Activated T-helper 17 cell treated with anti-CD3 and anti-CD28 coated beads, Interleukin-2, amount 50 U/mL, for 72 hours (primary cell): ENCODE measurements around the gene SEMG1. TPM values are rescaled to one million over a fixed set of nuclear protein-coding genes. Genes with fewer than 3 reads are reported as not detected.

Experiments used
- ATAC-seq: fragments of 150-1000 bp; cut with Tn5 transposase; replicated peaks from 2 replicates; pipeline ENCODE4 v1.10.0; 2021; ENCODE audit warnings: mild to moderate bottlenecking, moderate library complexity
- H3K27ac Mint-ChIP-seq: one replicate; pipeline ENCODE4 v1.8.0; 2022; ENCODE audit warnings: mixed read lengths
- H3K27me3 Mint-ChIP-seq: one replicate; pipeline ENCODE4 v1.8.0; 2022; ENCODE audit warnings: mixed read lengths
- H3K36me3 Mint-ChIP-seq: one replicate; pipeline ENCODE4 v1.8.0; 2022; ENCODE audit warnings: low read depth, mild to moderate bottlenecking, mixed read lengths
- H3K4me1 Mint-ChIP-seq: one replicate; pipeline ENCODE4 v1.8.0; 2022; ENCODE audit warnings: mixed read lengths
- H3K4me3 Mint-ChIP-seq: one replicate; pipeline ENCODE4 v1.8.0; 2022; ENCODE audit warnings: mild to moderate bottlenecking, mixed read lengths
- H3K9me3 Mint-ChIP-seq: one replicate; pipeline ENCODE4 v1.8.0; 2022; ENCODE audit warnings: mixed read lengths
- total RNA-seq, 2 donors: library from RNA; stranded (reverse); gene quantifications; one replicate each; pipeline ENCODE4 v1.2.3, GENCODE V29; 2022

Gene SEMG1
- total RNA-seq, 2 donors from 2014 or later, result not detected

DNA sequence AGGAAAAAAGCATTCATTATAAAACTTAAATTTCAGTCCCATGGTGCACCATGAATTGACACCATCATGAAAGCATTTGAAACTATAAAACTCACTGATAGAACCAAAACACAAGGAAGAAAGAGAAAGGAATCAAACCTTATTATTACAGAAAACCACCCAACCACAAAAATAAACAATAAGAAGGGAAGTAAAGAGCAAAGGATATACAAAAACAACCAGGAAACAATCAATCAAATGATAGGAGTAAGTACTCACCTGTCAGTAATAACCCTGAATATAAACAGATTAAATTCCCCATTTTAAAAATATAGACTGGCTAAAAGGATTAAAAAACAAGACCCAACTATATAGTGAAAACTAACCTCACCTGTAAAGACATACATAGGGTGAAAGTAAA is 41.8 kb downstream of the SEMG1 start:
- no peaks in the 10 kb centered on the region for H3K36me3 Mint-ChIP-seq
- H3K4me3 Mint-ChIP-seq, result no peak overlapping the region
- H3K9me3 Mint-ChIP-seq, result no peaks in the 10 kb centered on the region
- no peaks in the 10 kb centered on the region for H3K4me1 Mint-ChIP-seq
- no peak for ATAC-seq
- H3K27me3 Mint-ChIP-seq, result peaks cover 65% of the 10 kb centered on the region
- H3K27ac Mint-ChIP-seq, result no peak overlapping the region

DNA sequence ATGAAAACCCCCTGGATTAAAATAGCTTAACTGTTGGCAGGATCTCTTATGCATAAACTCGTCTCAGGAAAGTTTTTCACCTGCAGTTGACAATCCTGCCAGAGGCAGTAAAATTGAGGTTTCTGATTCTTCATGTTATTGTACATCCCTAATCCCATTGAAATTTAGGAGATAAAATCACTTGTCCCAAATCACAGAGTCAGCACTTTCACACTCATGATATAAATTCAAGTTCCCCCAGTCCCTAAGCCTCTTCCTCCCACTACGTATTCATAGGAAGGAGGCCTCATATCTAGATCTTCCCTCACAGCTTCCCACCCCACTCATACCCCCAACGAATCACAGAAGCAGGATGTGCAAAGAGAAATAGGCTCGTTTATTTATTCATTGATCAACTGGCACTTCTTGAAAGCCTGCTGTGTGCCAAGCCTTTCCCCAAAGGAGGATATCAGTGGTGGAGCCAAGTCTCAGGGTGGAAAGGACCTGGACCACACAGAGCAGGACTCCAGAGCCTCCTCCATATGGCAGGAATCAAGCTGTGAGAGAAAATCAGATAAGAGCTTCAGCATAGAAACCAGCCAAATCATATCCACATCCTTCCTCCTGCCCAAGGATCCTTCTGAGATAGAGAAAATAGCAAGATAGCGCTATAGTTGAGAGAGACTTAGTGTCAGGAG is 45.2 kb downstream of the SEMG1 start:
- H3K36me3 Mint-ChIP-seq, result no peaks in the 10 kb centered on the region
- H3K4me1 Mint-ChIP-seq, result no peaks in the 10 kb centered on the region
- H3K4me3 Mint-ChIP-seq, result no peak overlapping the region
- ATAC-seq, result no peak
- H3K9me3 Mint-ChIP-seq, result no peaks in the 10 kb centered on the region
- peaks cover 53% of the 10 kb centered on the region for H3K27me3 Mint-ChIP-seq
- no peak overlapping the region for H3K27ac Mint-ChIP-seq

DNA sequence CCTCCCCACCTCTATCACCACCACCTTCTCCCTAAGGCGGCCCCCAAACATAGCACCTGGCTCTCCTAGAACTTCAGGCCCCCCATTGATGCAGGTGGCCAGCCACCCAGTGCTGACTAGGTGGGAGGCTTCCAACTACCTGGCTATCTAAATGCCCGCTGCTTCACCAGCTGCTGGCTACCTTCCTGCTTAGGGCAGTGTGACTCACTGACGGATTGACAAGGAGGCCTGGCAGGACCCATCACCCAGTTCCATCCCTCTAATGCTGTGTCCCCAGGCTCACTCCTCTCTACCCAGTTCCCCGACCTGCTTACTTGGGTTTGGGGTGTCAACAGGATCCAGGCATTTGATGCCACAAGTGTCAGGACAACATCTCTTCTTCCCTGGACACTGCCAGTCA is 46.4 kb downstream of the SEMG1 start:
- no peak for ATAC-seq

DNA sequence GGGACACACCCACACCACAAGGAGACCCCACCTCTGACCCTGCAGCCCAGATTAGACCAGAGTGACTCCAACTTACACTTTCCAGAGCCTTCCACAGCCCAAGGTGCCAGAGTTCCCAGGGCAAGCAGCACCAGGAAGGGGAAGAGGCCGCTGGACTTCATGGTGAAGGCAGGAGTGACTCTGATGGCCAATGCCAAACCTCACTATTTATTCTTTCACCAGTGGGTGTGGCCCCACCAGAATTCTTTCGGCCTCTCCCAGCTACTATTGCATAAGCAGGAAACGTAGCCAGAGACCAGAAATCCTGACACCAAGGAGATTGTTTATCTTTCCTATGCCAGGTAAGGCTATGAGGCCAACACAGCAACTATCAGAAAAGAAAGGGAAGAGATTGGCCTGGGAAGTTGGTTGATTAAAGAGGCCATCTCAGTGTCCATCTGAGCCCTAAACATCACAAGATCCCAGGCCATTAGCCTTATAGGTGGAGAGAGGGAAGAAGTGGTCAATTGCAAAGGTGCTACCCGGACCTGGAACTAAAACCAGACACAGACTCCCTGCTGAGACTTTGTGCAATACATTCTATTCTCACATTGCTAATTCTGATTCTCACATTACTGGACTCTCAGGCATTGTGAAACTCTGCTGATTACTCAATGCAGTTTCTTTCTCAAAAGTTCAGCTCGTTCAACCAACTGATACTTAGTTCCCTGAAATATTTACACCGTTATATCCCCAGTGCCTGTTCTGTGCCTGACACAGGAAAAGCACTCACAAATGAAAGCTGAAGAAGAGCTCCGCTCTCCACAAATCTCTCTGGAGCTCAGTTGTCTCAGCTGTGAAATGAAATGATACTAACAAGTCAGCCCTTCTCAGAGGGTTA is 47.8 kb downstream of the SEMG1 start, which contains the start of gene SLPI:
Gene SLPI (minus strand): TSS at position 182 of the 880 bp plus-strand sequence. CDS start 21 bp downstream, at position 161.
- Mint-ChIP-seq H3K9me3 (no peaks in the 10 kb centered on the region), H3K27ac (no peak within 1 kb of the TSS), H3K27me3 (peaks cover 40% of the 10 kb centered on the region), H3K4me3 (no peak within 1 kb of the TSS), H3K36me3 (no peaks in the 10 kb centered on the region), H3K4me1 (no peaks in the 10 kb centered on the region)
- ATAC-seq, result peak; percentile 64

More for the DNA sequence above, 46.4 kb downstream of the SEMG1 start:
- Mint-ChIP-seq H3K36me3 (no peaks in the 10 kb centered on the region), H3K27ac (no peak overlapping the region), H3K4me1 (no peaks in the 10 kb centered on the region), H3K9me3 (no peaks in the 10 kb centered on the region), H3K4me3 (no peak overlapping the region), H3K27me3 (peaks cover 43% of the 10 kb centered on the region)

DNA sequence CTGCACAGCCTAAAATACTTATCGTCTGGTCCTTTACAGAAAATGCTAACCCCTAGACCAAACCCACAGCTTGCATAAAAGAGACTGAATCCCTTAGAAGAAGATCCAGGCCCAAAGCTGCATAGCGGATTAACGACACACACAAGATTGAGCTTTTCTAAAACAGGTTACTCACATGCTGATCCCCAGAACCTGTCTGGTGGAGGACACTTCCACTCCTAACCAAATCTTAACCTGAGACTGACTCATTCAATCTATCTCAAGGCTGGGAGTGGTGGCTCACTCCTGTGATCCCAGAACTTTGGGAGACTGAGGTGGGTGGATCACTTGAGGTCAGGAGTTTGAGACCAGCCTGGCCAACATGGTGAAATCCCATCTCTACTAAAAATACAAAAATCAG is 50.3 kb downstream of the SEMG1 start:
- Mint-ChIP-seq H3K4me1 (no peaks in the 10 kb centered on the region), H3K36me3 (no peaks in the 10 kb centered on the region), H3K27ac (no peak overlapping the region), H3K4me3 (no peak overlapping the region), H3K9me3 (no peaks in the 10 kb centered on the region), H3K27me3 (peaks cover 35% of the 10 kb centered on the region)
- ATAC-seq, result no peak

DNA sequence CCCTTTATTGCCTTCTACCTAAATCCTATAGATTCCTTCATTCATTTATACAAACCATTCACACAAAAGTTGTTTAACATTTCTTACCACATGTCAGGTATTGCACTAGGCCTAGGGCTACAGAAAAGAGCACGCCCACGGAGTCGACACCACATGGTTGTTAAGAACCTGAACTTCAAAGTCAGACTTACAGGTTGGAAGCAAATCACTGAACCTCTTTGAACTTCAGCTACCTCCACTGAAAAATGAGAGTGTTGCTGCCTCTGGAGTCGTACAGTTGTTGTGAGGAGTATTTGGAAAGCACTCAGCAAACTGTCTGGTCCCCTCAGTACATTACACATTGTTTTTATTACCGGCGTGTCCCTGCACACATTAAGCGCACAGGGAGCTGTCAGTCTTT is 50.9 kb downstream of the SEMG1 start:
- H3K27me3 Mint-ChIP-seq, result peaks cover 33% of the 10 kb centered on the region
- H3K36me3 Mint-ChIP-seq, result no peaks in the 10 kb centered on the region

DNA sequence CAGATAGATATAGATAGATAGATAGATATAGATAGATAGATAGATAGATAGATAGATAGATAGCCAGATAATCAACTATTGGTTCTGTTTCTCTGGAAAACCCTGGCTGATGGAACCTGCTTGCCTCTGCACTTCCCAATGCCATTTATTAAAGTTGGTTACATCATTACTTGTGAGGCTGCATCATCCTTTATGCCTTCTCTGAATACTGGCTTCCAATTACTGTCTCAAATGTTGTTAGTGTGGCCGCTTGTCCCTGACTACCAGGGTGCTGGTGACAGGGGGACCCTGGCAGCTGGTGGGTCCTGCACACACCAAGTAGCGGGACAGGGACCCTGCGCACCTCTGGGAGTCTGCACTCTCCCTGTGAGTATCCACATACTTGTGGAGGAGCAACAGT is 51.4 kb downstream of the SEMG1 start:
- no peak for ATAC-seq
- H3K9me3 Mint-ChIP-seq, result no peaks in the 10 kb centered on the region
- no peak overlapping the region for H3K4me3 Mint-ChIP-seq
- peaks cover 36% of the 10 kb centered on the region for H3K27me3 Mint-ChIP-seq
- H3K36me3 Mint-ChIP-seq, result no peaks in the 10 kb centered on the region
- H3K4me1 Mint-ChIP-seq, result no peaks in the 10 kb centered on the region
- H3K27ac Mint-ChIP-seq, result no peak overlapping the region

More for the DNA sequence above, 50.9 kb downstream of the SEMG1 start:
- Mint-ChIP-seq H3K27ac (no peak overlapping the region), H3K9me3 (no peaks in the 10 kb centered on the region), H3K4me1 (no peaks in the 10 kb centered on the region), H3K4me3 (no peak overlapping the region)
- no peak for ATAC-seq

DNA sequence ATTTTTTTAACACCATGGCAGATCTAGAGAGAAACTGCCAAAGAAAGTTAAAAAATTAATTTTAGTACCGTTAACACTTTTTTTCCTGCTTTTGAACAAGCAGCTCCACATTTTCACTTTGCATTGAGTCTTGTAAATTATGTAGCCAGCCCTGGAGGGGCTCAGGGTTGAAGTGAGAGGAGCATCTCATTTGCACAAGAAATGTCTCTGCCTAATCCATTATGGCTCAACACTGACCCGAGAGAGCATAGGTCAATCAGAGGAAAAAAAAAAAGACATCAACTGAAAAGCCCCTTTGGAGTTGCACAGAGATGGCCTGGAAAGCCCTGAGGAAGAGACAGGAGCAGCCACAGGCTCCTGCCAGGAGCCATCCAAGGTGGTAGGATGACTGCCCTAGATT is 51.8 kb downstream of the SEMG1 start:
- no peaks in the 10 kb centered on the region for H3K4me1 Mint-ChIP-seq
- no peak for ATAC-seq
- no peaks in the 10 kb centered on the region for H3K9me3 Mint-ChIP-seq
- H3K27ac Mint-ChIP-seq, result no peak overlapping the region
- H3K27me3 Mint-ChIP-seq, result peaks cover 36% of the 10 kb centered on the region
- no peaks in the 10 kb centered on the region for H3K36me3 Mint-ChIP-seq
- no peak overlapping the region for H3K4me3 Mint-ChIP-seq

Other genes with a start within 250 kb of the SEMG1 start
- gene TOMM34, start 246.6 kb upstream of the SEMG1 start, total RNA-seq, result 10 to 100 TPM; 40.1 to 44.8 TPM
- gene STK4, start 240.5 kb upstream of the SEMG1 start, total RNA-seq, result 100 to 1,000 TPM; 168 to 215 TPM
- gene KCNS1, start 105.9 kb upstream of the SEMG1 start, total RNA-seq, result under 1 TPM; 0.15 to 0.24 TPM
- gene WFDC5, start 91.9 kb upstream of the SEMG1 start, total RNA-seq, result 1 to 10 TPM in 1 of 2 donors, not detected in 1; 5.4 TPM
- gene WFDC12, start 82.6 kb upstream of the SEMG1 start, total RNA-seq, result not detected
- not detected for gene PI3, start 32.1 kb upstream of the SEMG1 start, total RNA-seq
- not detected for gene SEMG2, start 14.3 kb downstream of the SEMG1 start, total RNA-seq
- gene SLPI, start 47.5 kb downstream of the SEMG1 start, total RNA-seq, result not detected
- gene RBPJL, start 99.8 kb downstream of the SEMG1 start, total RNA-seq, result not detected
- gene MATN4, start 101.3 kb downstream of the SEMG1 start, total RNA-seq, result under 1 TPM; 0.11 to 0.66 TPM
- 10 to 100 TPM; 21.6 to 62.6 TPM for gene SDC4, start 141.4 kb downstream of the SEMG1 start, total RNA-seq
- 10 to 100 TPM; 29.9 to 32.9 TPM for gene SYS1, start 156.1 kb downstream of the SEMG1 start, total RNA-seq
- gene TP53TG5, start 171.3 kb downstream of the SEMG1 start, total RNA-seq, result under 1 TPM; 0.11 to 0.50 TPM
- gene DBNDD2, start 201.3 kb downstream of the SEMG1 start, total RNA-seq, result 10 to 100 TPM in 1 of 2 donors, 1 to 10 TPM in 1; 4.6 to 12.5 TPM
- 10 to 100 TPM; 34.4 to 67.9 TPM for gene PIGT, start 209.1 kb downstream of the SEMG1 start, total RNA-seq